GM18858 (cell line): ENCODE data around the gene TMEM63B.
"Not testable (repeated sequence)": the region's sequence is repeated elsewhere in the genome, so short reads cannot be mapped to it uniquely, and the experiment has no call there.

Experiments used
- ATAC-seq: cut with Tn5 transposase; IDR thresholded peaks from one replicate; pipeline ENCODE4 v1.9.1; 2021; ENCODE audit not compliant: unreplicated experiment

TMEM63B gene

GRCh38 chr6:44169154-44169553, 41.8 kb downstream of the TMEM63B start:
- ATAC-seq = no peak

GRCh38 chr6:44169886-44170570, 42.7 kb downstream of the TMEM63B start:
- ATAC-seq = no peak

- ATAC-seq = no peak
Measured at GRCh38 chr6:44171899-44172546, 44.7 kb downstream of the TMEM63B start.

GRCh38 chr6:44172731-44173500, 45.6 kb downstream of the TMEM63B start:
- ATAC-seq = peak; percentile 60

- no peak for ATAC-seq
Measured at GRCh38 chr6:44176130-44176761, 48.9 kb downstream of the TMEM63B start.

GRCh38 chr6:44176762-44177509, 49.6 kb downstream of the TMEM63B start:
- ATAC-seq = no peak

- ATAC-seq = no peak
Measured at GRCh38 chr6:44177691-44178423, 50.5 kb downstream of the TMEM63B start.

GRCh38 chr6:44178424-44179071, 51.2 kb downstream of the TMEM63B start:
- ATAC-seq = no peak

GRCh38 chr6:44179072-44179536, 51.8 kb downstream of the TMEM63B start:
- no peak for ATAC-seq

- ATAC-seq = no peak
Measured at GRCh38 chr6:44179648-44180047, 52.3 kb downstream of the TMEM63B start.

- no peak for ATAC-seq
Measured at GRCh38 chr6:44180406-44180805, 53.1 kb downstream of the TMEM63B start.

GRCh38 chr6:44180886-44181285, 53.5 kb downstream of the TMEM63B start:
- no peak for ATAC-seq

- ATAC-seq = not testable (repeated sequence)
Measured at GRCh38 chr6:44181784-44182183, 54.4 kb downstream of the TMEM63B start.

GRCh38 chr6:44182911-44183390, 55.6 kb downstream of the TMEM63B start:
- no peak for ATAC-seq

- no peak for ATAC-seq
Measured at GRCh38 chr6:44183783-44184182, 56.4 kb downstream of the TMEM63B start.

- not testable (repeated sequence) for ATAC-seq
Measured at GRCh38 chr6:44185356-44185755, 58.0 kb downstream of the TMEM63B start.

- ATAC-seq = no peak
Measured at GRCh38 chr6:44185953-44186634, 58.7 kb downstream of the TMEM63B start.

GRCh38 chr6:44186635-44187025, 59.3 kb downstream of the TMEM63B start:
- ATAC-seq = no peak

GRCh38 chr6:44188819-44189218, 61.5 kb downstream of the TMEM63B start:
- ATAC-seq = no peak
